NCI-H345 treated with DMSO at 0.1 percent for 48 hours (cell line): Measurements from ENCODE around the gene SWT1.
"Not testable (repeated sequence)": the region's sequence is repeated elsewhere in the genome, so short reads cannot be mapped to it uniquely, and the experiment has no call there.

ENCODE experiments used
- DNase-seq: peaks from one replicate; lab custom pipeline; 2025; ENCODE audit not compliant: unreplicated experiment; lab: John Stamatoyannopoulos, UW

Gene SWT1

DNA sequence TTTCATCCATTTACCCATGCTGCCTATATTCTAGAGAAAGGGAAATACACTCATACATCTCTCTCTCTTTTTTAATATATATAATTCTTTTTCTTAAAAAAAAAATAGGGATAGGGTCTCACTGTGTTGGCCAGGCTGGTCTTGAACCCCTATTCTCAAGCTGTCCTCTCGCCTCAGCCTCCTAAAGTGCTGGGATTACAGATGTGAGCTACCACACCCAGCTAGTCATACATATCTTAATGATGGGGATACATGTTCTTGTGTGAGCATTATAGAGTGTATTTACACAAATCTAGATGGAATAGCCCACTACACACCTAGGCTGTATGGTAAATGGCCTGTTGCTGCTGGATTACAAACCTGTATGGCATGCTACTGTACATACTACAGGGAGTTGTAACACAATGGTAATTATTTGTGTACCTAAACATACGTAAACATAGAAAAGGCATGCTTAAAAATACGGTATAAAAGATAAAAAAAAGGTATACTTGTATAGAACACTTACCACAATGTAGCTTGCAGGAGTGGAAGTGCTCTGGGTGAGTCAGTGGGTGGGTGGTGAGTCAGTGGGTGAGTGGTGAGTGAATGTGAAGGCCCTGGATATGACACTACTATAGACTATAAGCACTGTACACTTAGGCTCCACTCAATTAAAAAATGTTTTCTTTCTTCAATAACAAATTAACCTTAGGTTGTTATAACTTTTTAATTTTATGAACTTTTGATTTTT is 87.2 kb downstream of the SWT1 start:
- DNase-seq: no peak

DNA sequence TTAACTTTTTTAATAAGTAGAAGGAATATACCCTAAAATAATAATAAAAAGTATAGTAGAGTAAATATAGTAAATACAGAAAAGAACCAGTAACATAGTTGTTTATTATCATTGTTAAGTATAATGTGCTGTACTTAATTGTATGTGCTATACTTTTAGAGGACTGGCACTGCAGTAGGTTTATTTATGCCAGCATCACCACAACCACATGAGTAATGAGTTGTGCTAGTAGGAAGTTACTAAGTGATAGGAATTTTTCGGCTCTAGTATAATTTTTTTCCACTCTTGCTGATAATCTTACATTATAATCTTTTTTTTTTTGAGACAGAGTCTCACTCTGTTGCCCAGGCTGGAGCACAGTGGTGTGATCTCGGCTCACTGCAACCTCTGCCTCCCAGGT is 88.5 kb downstream of the SWT1 start:
- DNase-seq: no peak

DNA sequence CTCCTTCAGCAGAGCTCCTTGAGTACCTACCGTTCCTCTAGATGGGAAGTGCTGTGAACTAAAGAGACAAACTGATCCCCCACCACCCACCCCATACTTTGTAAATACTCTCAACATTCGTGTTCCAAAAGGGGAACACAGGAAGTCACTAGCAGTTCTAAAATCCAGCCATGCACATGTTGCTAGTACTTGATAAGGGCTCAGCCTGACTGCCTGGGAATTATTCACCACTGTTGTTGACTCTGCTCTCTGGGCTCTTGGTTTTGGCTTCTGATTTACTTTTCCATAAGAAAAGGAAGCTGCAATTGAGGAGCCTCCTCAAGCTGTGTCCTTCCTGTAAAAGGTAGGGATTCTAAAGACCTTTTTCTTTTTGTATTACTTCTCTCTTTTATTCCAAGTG is 92.6 kb downstream of the SWT1 start:
- no peak for DNase-seq

DNA sequence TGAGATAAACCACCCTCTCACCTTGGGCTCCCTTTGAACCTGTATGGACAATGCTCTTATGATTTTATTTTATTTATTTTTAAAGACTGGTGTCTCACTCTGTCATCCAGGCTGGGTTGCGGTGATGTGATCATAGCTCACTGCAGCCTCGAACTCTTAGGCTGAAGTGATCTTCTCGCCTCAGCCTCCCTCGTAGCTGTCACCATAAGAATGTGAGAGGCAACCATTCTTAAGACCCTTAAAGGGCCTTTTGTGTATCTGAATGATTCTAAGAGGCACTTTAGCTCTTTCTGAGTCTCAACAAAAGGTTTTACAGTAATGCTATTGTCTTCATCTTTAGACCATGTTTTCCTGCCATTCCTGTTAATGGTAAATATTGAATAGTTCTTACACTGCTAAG is 93.1 kb downstream of the SWT1 start:
- no peak for DNase-seq

DNA sequence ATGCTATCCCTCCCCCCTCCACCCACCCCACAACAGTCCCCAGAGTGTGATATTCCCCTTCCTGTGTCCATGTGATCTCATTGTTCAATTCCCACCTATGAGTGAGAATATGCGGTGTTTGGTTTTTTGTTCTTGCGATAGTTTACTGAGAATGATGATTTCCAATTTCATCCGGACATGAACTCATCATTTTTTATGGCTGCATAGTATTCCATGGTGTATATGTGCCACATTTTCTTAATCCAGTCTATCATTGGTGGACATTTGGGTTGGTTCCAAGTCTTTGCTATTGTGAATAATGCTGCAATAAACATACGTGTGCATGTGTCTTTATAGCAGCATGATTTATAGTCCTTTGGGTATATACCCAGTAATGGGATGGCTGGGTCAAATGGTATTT is 95.0 kb downstream of the SWT1 start:
- DNase-seq: not testable (repeated sequence)

DNA sequence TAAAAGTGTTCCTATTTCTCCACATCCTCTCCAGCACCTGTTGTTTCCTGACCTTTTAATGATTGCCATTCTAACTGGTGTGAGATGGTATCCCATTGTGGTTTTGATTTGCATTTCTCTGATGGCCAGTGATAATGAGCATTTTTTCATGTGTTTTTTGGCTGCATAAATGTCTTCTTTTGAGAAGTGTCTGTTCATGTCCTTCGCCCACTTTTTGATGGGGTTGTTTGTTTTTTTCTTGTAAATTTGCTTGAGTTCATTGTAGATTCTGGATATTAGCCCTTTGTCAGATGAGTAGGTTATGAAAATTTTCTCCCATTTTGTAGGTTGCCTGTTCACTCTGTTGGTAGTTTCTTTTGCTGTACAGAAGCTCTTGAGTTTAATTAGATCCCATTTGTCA is 95.4 kb downstream of the SWT1 start:
- not testable (repeated sequence) for DNase-seq

DNA sequence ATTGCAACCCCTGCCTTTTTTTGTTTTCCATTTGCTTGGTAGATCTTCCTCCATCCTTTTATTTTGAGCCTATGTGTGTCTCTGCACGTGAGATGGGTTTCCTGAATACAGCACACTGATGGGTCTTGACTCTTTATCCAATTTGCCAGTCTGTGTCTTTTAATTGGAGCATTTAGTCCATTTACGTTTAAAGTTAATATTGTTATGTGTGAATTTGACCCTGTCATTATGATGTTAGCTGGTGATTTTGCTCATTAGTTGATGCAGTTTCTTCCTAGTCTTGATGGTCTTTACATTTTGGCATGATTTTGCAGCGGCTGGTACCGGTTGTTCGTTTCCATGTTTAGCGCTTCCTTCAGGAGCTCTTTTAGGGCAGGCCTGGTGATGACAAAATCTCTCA is 98.6 kb downstream of the SWT1 start:
- not testable (repeated sequence) for DNase-seq

DNA sequence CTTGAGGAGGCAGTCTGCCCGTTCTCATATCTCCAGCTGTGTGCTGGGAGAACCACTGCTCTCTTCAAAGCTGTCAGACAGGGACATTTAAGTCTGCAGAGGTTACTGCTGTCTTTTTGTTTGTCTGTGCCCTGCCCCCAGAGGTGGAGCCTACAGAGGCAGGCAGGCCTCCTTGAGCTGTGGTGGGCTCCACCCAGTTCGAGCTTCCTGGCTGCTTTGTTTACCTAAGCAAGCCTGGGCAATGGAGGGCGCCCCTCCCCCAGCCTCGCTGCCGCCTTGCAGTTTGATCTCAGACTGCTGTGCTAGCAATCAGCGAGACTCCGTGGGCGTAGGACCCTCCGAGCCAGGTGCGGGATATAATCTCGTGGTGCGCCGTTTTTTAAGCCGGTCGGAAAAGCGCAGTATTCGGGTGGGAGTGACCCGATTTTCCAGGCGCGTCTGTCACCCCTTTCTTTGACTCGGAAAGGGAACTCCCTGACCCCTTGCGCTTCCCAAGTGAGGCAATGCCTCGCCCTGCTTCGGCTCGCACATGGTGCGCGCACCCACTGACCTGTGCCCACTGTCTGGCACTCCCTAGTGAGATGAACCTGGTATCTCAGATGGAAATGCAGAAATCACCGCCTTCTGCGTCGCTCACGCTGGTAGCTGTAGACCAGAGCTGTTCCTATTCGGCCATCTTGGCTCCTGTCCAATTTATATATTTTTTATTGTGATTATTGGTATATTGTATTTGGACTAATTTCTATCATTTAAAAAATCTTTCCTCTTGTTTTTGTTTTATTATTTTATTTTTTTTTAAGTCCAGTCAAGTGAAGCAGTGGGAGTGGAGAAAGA is 100.4 kb downstream of the SWT1 start:
- DNase-seq: peak; percentile 15

DNA sequence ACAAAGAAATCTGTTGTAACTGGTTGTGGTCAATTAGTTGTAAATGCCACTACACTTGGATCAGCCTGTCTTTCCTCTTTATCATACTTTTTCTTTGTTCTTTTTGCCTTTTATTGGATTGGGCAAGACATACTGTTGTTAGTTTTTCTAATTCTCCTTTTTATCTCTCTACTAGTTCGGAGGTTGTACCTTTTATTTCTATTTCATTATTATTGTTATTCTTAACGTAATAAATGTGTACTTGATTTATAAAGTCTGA is 100.9 kb downstream of the SWT1 start:
- DNase-seq: no peak

DNA sequence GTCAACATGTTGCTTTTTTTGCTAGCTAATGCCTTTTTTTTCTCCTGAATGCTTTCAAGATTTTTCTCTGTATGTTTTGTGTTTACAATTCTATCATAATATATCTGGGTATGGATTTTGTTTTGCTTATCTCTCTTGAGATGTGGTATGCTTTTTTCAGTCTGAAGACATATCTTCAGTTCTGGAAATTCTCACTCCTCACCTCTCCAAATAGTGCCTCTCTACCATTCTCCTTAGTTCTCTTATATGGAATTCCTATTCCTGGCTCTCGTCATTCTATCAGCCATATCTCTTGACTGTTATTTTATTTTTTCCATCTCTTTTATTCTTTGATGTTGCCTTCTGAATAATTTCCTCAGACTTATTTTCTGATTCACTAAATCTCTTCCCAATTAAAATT is 101.7 kb downstream of the SWT1 start:
- no peak for DNase-seq

DNA sequence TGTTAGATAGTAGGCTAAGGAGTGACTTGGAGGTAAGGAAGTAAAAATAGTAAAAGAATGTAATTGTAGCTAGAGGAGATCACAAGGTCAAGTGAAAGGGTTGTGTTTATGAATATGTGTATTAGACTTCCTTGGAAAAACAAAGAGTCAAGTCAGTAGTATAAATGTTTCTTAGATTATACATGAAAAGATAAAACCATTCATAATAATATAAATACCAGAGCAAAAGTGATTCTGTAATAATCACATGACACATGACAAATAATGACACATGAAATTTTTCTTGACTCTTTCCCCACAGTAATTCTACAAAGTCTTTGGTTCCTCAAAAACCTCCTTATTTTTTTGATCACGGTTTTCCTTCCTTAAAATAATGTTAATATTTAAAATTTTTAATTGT is 103.6 kb downstream of the SWT1 start:
- no peak for DNase-seq

DNA sequence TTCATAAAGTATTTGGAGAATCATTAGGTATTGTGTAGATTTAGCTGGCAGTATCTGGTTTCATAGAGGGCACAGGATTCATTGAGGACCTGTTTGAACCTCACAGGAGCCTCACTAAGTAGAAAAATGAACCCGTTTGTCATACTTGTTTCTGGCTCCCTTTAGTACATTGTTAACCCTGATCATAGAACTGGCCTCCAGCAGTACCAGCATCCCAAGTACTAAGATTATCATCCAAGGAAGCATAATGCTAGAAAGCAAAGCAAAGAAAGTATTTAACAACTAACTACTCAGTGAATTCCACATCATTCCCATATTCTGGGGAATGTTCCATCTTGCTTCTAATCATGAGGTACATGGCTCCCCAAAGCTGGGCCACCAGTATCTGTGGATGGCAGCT is 105.2 kb downstream of the SWT1 start:
- DNase-seq: no peak

DNA sequence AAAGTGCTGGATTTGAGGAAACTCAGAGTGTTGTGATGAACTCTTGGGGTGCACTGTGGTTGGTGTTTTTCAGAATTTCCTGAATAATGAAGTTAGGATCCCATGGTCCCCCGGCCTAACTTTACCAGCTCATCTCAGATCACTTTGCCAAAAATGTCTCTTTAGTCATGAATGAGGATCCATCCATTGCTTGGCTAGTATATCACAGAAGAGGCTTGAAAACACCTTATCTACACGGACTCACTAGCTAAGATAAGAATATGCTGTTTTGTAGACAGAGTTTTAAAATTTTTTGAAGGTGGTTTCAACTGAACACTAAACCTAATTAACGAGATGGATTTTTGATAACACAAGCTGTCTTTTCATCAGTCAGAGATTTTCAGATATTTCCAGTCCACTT is 106.3 kb downstream of the SWT1 start:
- no peak for DNase-seq

DNA sequence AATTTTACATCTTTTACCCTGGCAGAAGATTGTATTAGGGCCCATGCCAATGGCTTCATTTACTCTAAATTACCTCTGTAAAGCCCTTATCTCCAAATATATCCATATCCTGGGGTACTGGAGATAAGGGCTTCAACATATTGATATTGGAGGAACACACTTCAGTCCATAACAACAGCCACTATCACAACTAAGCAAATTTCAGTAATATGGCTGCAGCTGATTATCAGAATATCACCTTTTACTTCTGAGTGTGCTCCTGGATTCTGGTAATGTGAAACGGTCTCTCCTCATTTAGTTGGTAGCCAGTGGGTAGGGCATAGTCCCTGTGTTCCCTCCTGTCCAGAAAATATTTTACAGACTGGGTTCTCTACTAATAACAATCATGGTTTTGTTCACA is 106.8 kb downstream of the SWT1 start:
- DNase-seq: no peak

DNA sequence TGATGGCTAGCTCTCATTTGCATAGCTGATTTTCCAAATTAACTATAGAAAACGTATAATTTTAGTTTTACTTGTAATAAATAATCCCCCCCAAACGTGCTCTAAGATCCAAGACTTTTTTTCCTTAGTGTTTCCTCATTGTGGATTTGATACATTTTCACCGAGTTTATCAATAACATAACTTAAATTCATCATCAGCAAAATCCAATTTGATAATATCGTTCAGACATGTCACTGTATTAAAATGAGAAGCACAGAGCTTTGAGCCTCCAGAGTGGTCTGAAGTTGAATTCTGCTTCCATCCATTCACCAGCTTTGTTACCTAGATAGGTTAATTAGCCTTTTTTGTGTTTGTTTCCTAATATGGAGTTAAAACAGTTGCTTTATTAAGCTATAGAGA is 108.3 kb downstream of the SWT1 start:
- no peak for DNase-seq

DNA sequence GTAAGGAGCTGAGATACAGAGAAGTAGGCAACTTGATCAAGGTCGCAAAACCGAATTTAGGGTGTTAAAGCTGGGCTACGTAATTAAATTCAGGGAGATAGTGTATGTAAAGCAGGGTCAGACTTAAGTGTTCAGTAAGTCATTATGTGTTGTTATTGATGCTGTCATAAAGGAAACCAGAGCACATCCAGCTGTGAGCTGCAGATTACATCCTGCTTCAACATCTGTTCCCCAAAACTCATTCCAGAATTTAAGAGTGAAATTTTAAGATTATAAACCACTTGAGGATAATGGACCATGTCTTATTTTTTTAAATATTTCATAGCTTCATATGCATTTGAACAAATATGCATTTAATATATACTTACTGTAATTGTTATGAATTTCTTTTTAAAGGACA is 110.3 kb downstream of the SWT1 start:
- no peak for DNase-seq

DNA sequence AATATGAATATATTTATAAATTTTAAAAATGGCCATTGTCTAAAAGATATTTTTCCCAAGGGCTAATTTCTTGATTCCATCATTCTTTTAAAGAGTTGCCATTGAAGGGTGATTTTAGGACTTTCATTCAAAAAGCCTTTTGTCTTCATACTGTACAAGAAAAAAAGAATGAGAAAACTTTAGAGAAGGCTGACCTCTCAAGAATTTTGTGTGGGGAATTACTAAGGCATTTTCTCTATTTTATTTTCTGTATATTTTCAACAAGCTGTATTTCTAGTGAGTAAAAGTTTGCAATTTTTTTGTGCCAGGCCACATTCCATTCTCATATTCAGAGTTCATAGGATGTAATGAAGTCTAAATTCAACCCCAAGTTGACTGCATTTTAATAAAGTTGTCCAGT is 110.7 kb downstream of the SWT1 start:
- no peak for DNase-seq

DNA sequence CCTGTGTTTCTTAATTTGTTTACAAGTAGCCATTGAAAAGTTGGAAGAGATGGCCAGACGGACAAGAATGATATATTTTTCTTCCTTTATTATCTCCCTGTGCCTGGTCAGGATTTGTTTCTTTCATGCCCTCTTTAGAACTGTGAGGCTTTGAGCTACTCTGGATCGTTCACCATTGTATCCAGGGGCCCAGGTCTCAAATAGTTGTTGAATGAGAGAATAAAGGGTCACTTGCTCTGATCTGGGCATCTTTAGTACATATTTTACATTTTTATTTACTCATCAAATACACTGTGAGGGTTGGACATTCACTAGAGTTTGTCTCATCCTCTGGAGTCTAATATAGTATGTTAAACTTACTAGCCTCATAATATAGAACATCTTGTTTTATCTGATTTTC is 111.4 kb downstream of the SWT1 start:
- no peak for DNase-seq

DNA sequence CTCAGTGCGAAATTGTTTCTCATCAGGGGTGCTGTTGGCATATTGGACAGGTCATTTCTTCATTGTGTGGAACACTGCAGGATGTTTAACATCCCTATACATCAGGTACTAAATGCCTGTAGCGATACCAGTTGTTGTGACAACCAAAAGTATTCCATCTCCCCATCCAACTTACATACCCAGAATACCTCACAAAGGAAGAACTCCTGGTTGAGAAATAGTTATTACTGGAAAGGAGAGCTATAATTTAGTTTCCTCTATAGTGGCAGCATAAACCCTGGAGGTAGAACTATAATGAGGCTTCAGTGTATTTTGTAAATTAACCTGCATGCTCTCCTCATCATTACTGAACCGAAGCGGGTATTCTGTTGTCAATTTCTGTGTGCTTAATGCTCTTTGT is 115.0 kb downstream of the SWT1 start:
- DNase-seq: no peak

DNA sequence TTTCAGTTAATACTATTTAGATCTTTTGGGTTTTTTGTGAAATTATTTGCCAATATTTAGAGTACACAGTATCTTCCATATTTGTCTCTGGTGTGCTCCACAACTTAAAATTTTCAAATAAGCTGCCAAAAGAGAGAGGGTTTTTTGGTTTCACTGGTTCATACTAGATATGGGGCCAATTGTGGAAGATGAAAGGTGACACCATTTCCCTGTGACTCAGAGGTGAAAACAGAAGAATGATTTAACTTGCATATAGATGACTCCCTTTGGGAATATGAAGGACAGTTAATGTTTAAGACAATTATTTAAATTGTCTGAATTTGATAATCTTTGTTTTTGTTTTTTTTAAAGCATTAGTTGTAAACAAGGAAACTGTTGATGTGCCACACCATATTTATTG is 122.6 kb downstream of the SWT1 start:
- no peak for DNase-seq

DNA sequence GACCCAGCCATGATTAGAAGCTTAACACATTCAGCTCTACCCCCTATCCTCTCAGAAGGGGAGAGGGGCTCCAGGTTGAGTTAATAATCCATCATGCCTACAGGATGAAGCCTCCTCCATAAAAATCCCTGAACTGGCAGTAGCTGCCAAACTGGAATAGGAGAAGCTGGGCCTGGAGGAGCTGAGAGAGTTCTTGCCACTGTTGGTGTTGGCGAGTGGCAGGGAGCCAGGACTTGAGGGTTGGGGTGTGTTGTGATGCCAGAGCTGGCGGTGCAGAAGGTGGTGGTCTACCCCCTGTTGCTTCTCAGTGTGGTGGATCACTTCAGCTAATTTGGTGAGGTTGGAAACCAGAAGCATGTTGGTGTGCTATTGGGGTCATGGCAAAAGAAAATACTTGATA is 123.6 kb downstream of the SWT1 start:
- no peak for DNase-seq

DNA sequence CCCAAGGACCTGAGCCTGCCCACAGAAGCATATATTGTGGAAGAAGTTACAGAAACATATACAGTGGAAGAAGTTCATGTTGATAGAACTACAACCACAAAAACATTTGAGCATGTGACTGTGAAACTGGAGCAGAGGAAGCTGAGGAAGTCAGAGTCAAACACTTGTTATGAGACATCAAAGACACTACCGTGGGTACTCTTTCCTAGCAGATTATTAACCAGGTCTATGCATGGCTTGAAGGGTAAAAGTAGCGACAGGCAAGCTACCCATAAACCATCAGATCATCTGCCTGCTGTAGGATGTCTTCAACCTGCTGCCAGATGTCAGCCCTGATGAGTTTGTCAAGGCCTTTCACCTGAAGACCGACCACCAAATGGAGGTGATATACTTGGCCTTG is 124.3 kb downstream of the SWT1 start:
- DNase-seq: no peak

DNA sequence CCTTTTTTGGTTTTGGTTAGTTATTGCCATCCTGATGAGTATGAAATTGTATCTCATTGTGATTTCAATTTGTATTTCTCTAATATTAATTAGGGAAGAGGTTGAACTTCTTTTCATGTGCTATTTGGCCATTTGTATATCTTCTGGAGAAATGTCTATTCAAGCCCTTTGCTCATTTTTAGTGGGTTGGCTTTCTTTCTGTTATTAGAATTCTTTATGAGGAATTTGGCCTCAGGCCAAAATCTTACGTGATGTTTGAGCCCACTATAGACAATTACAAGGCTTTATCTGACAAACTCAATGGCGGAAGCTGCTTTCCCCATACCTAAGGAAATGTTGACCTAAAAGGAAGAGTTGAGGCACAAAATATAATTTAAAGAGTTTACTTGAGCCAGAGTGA is 127.1 kb downstream of the SWT1 start:
- no peak for DNase-seq
